H1 (cell line): ENCODE data around the gene RASSF4. TPM values are rescaled to one million over a fixed set of nuclear protein-coding genes. Genes with fewer than 3 reads are reported as not detected.
A peak's percentile ranks its signal among the peaks of the same experiment; 100 is the strongest.

Source experiments
- CTCF ChIA-PET: fragments of 300-600 bp; sonication (Branson Sonifier 250); formaldehyde crosslinking; loops from one replicate; lab custom pipeline; 2021; ENCODE audit not compliant: partially characterized antibody; lab: Charles Lee
- POLR2A ChIA-PET: fragments of 300-600 bp; sonication (Branson Sonifier 250); formaldehyde crosslinking; loops from one replicate; lab custom pipeline; 2021; ENCODE audit warnings: inconsistent platforms; ENCODE audit not compliant: partially characterized antibody; lab: Charles Lee
- DNase-seq, 2 experiments: peaks; one replicate each; pipeline versions ENCODE4 v3.0.0 to v3.0.0-alpha.2; 2010 to 2022; ENCODE audit warnings: low spot score in 2 of 2, low read depth in 1 of 2, mixed read lengths in 1 of 2
- FAIRE-seq: peaks from 2 replicates; lab custom pipeline; 2011; peaks lifted over from hg19 to GRCh38; lab: Jason Lieb, UNC
- H2AFZ ChIP-seq: 2 replicates; pipeline ENCODE4 v1.8.1; 2012; ENCODE audit warnings: low read length, inconsistent platforms
- H2AK5ac ChIP-seq: 2 replicates; pipeline ENCODE4 v1.6.1; 2013; ENCODE audit warnings: low read depth, low read length
- H2BK120ac ChIP-seq: replicated peaks from 2 replicates; pipeline ENCODE3; 2013; ENCODE audit warnings: low read depth, low read length, inconsistent platforms
- H2BK12ac ChIP-seq: 2 replicates; pipeline ENCODE4 v1.6.1; 2013; ENCODE audit warnings: low read depth, low read length
- H2BK15ac ChIP-seq: 2 replicates; pipeline ENCODE4 v1.6.1; 2013; ENCODE audit warnings: low read length
- H2BK20ac ChIP-seq: 2 replicates; pipeline ENCODE4 v1.6.1; 2013; ENCODE audit warnings: low read length
- H2BK5ac ChIP-seq: 2 replicates; pipeline ENCODE4 v1.6.1; 2013; ENCODE audit warnings: low read depth, low read length
- H3K14ac ChIP-seq: 2 replicates; pipeline ENCODE4 v1.6.1; 2013; ENCODE audit warnings: inconsistent platforms; ENCODE audit not compliant: insufficient read length
- H3K18ac ChIP-seq: 2 replicates; pipeline ENCODE4 v1.6.1; 2013; ENCODE audit warnings: low read length; ENCODE audit errors: extremely low read depth
- H3K23ac ChIP-seq: 2 replicates; pipeline ENCODE4 v1.6.1; 2013; ENCODE audit warnings: inconsistent platforms; ENCODE audit not compliant: insufficient read length
- H3K23me2 ChIP-seq: 2 replicates; pipeline ENCODE4 v1.6.1; 2013; ENCODE audit warnings: low read depth, low read length
- H3K27ac ChIP-seq: 2 replicates; pipeline ENCODE4 v1.6.1; 2011; ENCODE audit warnings: low read depth, low read length, inconsistent platforms
- H3K27me3 ChIP-seq, 4 experiments: replicated peaks in 1 of 4; 1 replicate in 1 of 4; 2 replicates in 3 of 4; pipeline versions ENCODE4 v1.6.1 to v1.8.1; 2011 to 2013; ENCODE audit warnings: low read length in 3 of 4, mild to moderate bottlenecking in 3 of 4, inconsistent platforms in 2 of 4, mixed read lengths in 2 of 4, moderate library complexity in 1 of 4; ENCODE audit not compliant: control insufficient read depth in 3 of 4, insufficient read depth in 3 of 4; ENCODE audit errors: extremely low read depth in 1 of 4
- H3K36me3 ChIP-seq, 4 experiments: 2 replicates each; pipeline versions ENCODE4 v1.6.1 to v1.8.1; 2011 to 2013; ENCODE audit warnings: mild to moderate bottlenecking in 4 of 4, low read length in 3 of 4, moderate library complexity in 2 of 4, control low read depth in 1 of 4, inconsistent platforms in 1 of 4; ENCODE audit not compliant: insufficient read depth in 4 of 4, control insufficient read depth in 2 of 4
- H3K4ac ChIP-seq: replicated peaks from 2 replicates; pipeline ENCODE3; 2013; ENCODE audit warnings: low read length, low read depth, mixed read lengths, inconsistent platforms; ENCODE audit not compliant: insufficient read length
- H3K4me1 ChIP-seq, 4 experiments: replicated peaks in 1 of 4; 1 replicate in 1 of 4; 2 replicates in 3 of 4; pipeline versions ENCODE4 v1.6.1 to v1.8.1; 2011 to 2013; ENCODE audit warnings: low read length in 3 of 4, inconsistent platforms in 2 of 4, mixed read lengths in 1 of 4; ENCODE audit not compliant: insufficient read depth in 4 of 4, control insufficient read depth in 3 of 4
- H3K4me2 ChIP-seq, 2 experiments: 2 replicates each; pipeline versions ENCODE4 v1.6.1 to v1.8.1; 2011 to 2013; ENCODE audit warnings: low read depth in 2 of 2, low read length in 2 of 2, control low read depth in 1 of 2, inconsistent platforms in 1 of 2, mild to moderate bottlenecking in 1 of 2; ENCODE audit not compliant: insufficient read depth in 1 of 2
- H3K4me3 ChIP-seq, 4 experiments: fragments of 200-600, 300-600 bp in 1 of 4; sonication (generic), shearing (Covaris generic), sonication (Bioruptor Twin) in 1 of 4; 2 replicates each; pipeline versions ENCODE4 v1.5.1 to v1.8.1; 2011 to 2016; ENCODE audit warnings: low read length in 4 of 4, low read depth in 3 of 4, control low read depth in 2 of 4, inconsistent platforms in 2 of 4, mild to moderate bottlenecking in 2 of 4, mixed read lengths in 1 of 4, moderate library complexity in 1 of 4; ENCODE audit not compliant: insufficient read depth in 2 of 4; ENCODE audit errors: extremely low read depth in 1 of 4
- H3K56ac ChIP-seq: replicated peaks from 2 replicates; pipeline ENCODE3; 2013; ENCODE audit warnings: low read depth, mild to moderate bottlenecking, mixed read lengths, low read length, inconsistent platforms; ENCODE audit not compliant: insufficient read length
- H3K79me1 ChIP-seq: 2 replicates; pipeline ENCODE4 v1.6.1; 2013; ENCODE audit warnings: low read depth, low read length, control low read depth
- H3K79me2 ChIP-seq, 2 experiments: 2 replicates each; pipeline versions ENCODE4 v1.6.1 to v1.8.1; 2012 to 2013; ENCODE audit warnings: low read length in 2 of 2, mild to moderate bottlenecking in 2 of 2, inconsistent platforms in 1 of 2; ENCODE audit not compliant: insufficient read depth in 2 of 2, control insufficient read depth in 1 of 2
- H3K9ac ChIP-seq, 4 experiments: replicated peaks in 1 of 4; 1 replicate in 1 of 4; 2 replicates in 3 of 4; pipeline versions ENCODE4 v1.6.1 to v1.8.1; 2011 to 2013; ENCODE audit warnings: low read depth in 3 of 4, low read length in 3 of 4, control low read depth in 2 of 4, mild to moderate bottlenecking in 2 of 4, moderate library complexity in 2 of 4, inconsistent platforms in 1 of 4; ENCODE audit errors: extremely low read depth in 1 of 4
- H3K9me3 ChIP-seq, 2 experiments: 2 replicates each; pipeline versions ENCODE4 v1.6.1 to v1.8.1; 2012 to 2013; ENCODE audit warnings: mild to moderate bottlenecking in 2 of 2, moderate library complexity in 2 of 2, control low read depth in 1 of 2, inconsistent platforms in 1 of 2, low read depth in 1 of 2, low read length in 1 of 2, mixed read lengths in 1 of 2; ENCODE audit not compliant: insufficient read depth in 2 of 2
- H4K20me1 ChIP-seq, 2 experiments: replicated peaks in 1 of 2; 2 replicates each; pipeline versions ENCODE3 to v1.8.1; 2011 to 2013; ENCODE audit warnings: inconsistent platforms in 2 of 2, low read length in 2 of 2, mild to moderate bottlenecking in 1 of 2; ENCODE audit not compliant: insufficient read depth in 2 of 2, control insufficient read depth in 1 of 2
- H4K5ac ChIP-seq: 2 replicates; pipeline ENCODE4 v1.6.1; 2013; ENCODE audit warnings: low read length, low read depth, mixed read lengths, inconsistent platforms; ENCODE audit not compliant: insufficient read length
- H4K8ac ChIP-seq: 2 replicates; pipeline ENCODE4 v1.8.0; 2013; ENCODE audit warnings: mild to moderate bottlenecking, moderate library complexity, low read length, inconsistent platforms; ENCODE audit not compliant: insufficient read depth; ENCODE audit errors: extremely low read depth
- H4K91ac ChIP-seq: replicated peaks from 2 replicates; pipeline ENCODE3; 2013; ENCODE audit warnings: low read length, mixed read lengths, inconsistent platforms; ENCODE audit not compliant: insufficient read length
- BCL11A ChIP-seq, 2 experiments: IDR thresholded peaks; one replicate each; pipeline ENCODE4 v1.6.1; 2011; ENCODE audit warnings: low read depth in 2 of 2, low read length in 2 of 2, mild to moderate bottlenecking in 2 of 2
- CEBPB ChIP-seq: IDR thresholded peaks from 2 replicates; pipeline ENCODE4 v1.6.1; 2012; ENCODE audit warnings: low read depth, low read length
- CREB1 ChIP-seq: IDR thresholded peaks from 2 replicates; pipeline ENCODE4 v1.6.1; 2012; ENCODE audit warnings: inconsistent platforms
- KDM4A ChIP-seq: IDR thresholded peaks from one replicate; pipeline ENCODE4 v1.7.1; 2012; ENCODE audit warnings: low read depth, mild to moderate bottlenecking, moderate library complexity, low read length, inconsistent platforms; ENCODE audit not compliant: severe bottlenecking
- NRF1 ChIP-seq: IDR thresholded peaks from 2 replicates; pipeline ENCODE4 v1.6.1; 2011; ENCODE audit warnings: mild to moderate bottlenecking, low read depth, low read length, improper control_type of control experiment
- RNF2 ChIP-seq: fragments of 200-900, 300-1000 bp; sonication (generic); IDR thresholded peaks from 2 replicates; pipeline ENCODE4 v1.7.1; 2016; ENCODE audit warnings: borderline replicate concordance, low read depth, mild to moderate bottlenecking, antibody characterized with exemption, low read length; ENCODE audit not compliant: poor library complexity, severe bottlenecking; ENCODE audit errors: missing control alignments
- SIRT6 ChIP-seq: IDR thresholded peaks from one replicate; pipeline ENCODE4 v1.7.1; 2012; ENCODE audit warnings: low read length, inconsistent platforms
- SIX5 ChIP-seq: IDR thresholded peaks from 2 replicates; pipeline ENCODE4 v1.6.1; 2011; ENCODE audit warnings: mild to moderate bottlenecking, low read depth, low read length
- SP2 ChIP-seq: IDR thresholded peaks from 2 replicates; pipeline ENCODE4 v1.6.1; 2012; ENCODE audit warnings: mild to moderate bottlenecking, low read length, inconsistent platforms
- SUZ12 ChIP-seq: fragments of 200-600 bp; sonication (generic); IDR thresholded peaks from 2 replicates; pipeline ENCODE4 v1.6.1; 2012; ENCODE audit warnings: mild to moderate bottlenecking, inconsistent platforms, low read length, moderate library complexity, mixed read lengths
- TBP ChIP-seq: IDR thresholded peaks from 2 replicates; pipeline ENCODE4 v1.6.1; 2011; ENCODE audit warnings: low read depth, low read length, improper control_type of control experiment
- YY1 ChIP-seq: IDR thresholded peaks from 2 replicates; pipeline ENCODE4 v1.6.1; 2011; ENCODE audit warnings: low read depth, mild to moderate bottlenecking, low read length
- WGBS, 2 experiments: shearing (Covaris generic) in 1 of 2; methylation state at CpG; one replicate each; pipeline versions ENCODE4 v1.1.6 to v1.1.7; 2013 to 2015; ENCODE audit warnings: low lambda C conversion rate in 2 of 2, mixed read lengths in 2 of 2, inconsistent platforms in 1 of 2, low coverage in 1 of 2, missing lambda C conversion rate in 1 of 2; ENCODE audit not compliant: insufficient replicate concordance in 2 of 2, insufficient coverage in 1 of 2, insufficient read length in 1 of 2; ENCODE audit errors: extremely low coverage in 1 of 2, missing lambda C conversion rate in 1 of 2; 5-methylcytosine and 5-hydroxymethylcytosine counted together
- polyA plus RNA-seq, 7 experiments: library from polyadenylated mRNA; depleted of rRNA in 3 of 7; stranded (reverse) in 5 of 7; unstranded in 2 of 7; fragments of >200 nt in 5 of 7; fragments of 200-250 nt in 2 of 7; gene quantifications; 1 replicate in 5 of 7; 2 replicates in 1 of 7; 4 replicates in 1 of 7; pipeline versions ENCODE4 v1.2.1 to v1.2.3, GENCODE V29; 2011 to 2013; ENCODE audit warnings: missing spikeins in 2 of 7, mixed read lengths in 2 of 7
- total RNA-seq: library from RNA; stranded (reverse); fragmentation: NEBNext Ultra II Directional; extraction: Animal tissue kit (Norgen Biotek cat#: 25700); gene quantifications from 2 replicates; pipeline ENCODE4 v1.2.1, GENCODE V29; 2021

Gene RASSF4
- total and polyA plus RNA-seq, 2 of the 8 experiments (the other 6 are each of a cell fraction or from before 2014, with no cell fraction given): 14.3 to 14.5 TPM

DNA sequence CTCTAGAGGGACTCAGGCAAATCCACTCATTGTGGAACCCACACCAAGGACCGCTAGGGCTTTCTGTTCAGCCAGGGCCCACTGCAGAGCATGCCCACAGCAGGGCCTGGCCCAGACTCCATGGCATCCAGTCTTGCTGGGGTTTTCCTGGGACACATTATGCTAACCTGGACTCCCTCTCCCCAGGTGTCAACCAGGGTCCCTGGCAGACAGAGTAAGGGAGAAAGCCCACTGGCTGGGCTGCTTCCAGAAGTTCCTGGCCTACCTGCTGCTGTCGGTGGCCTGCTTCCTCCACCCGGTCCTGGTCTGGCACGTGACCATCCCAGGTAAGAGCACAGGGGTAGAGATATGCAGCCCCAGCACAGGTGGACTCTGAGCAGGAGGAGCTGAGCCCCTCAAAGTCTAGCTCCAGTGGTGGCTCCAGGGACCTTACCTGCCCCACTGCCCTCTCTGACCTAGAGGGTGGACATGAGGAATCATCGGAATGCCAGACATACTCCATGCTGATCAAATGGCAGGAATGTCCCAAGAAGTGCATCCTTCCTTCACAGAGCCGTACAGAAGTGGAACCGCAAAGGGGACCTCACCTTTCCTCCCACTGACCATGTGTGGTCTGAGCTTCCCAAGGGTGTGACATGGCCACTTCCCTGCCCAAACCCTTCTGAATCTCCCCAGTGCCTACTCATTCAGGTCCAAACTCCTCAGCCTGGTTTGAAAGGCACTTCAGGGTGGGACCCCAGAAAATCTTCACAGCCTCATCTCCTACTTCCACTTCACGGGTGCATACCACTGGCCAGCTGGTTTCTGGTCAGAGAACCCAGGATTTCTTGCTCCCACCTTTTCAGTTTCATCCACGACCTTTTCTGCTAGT, 25.9 kb upstream of the RASSF4 start:
- DNase-seq: peak in 1 of 2 experiments; percentile 17
- no peak overlapping the region for H4K8ac ChIP-seq
- 0 out of 2 replicates have a peak overlapping the region, but pooled peaks have one; percentile 48 for H3K18ac ChIP-seq
- peaks cover 0 to 5% (median under 1%) of the 10 kb centered on the region in 4 experiments; a peak in 2 of 7 replicates for H3K4me1 ChIP-seq
- ChIA-PET POLR2A (interaction anchor here (0.7 to 3.7 kb wide), 17 partner anchors 14 to 74 kb away, joined by 3 to 11 read pairs (median 3); partner anchors contain the start of genes DEPP1 and ZNF22), CTCF (interaction anchor here (0.9 to 10.3 kb wide), 27 partner anchors 8 to 367 kb away, joined by 3 to 119 read pairs (median 5); partner anchors contain the start of genes DEPP1 and ZNF22)
- no peak overlapping the region for H4K91ac ChIP-seq
- no peak overlapping the region for H3K4me3 ChIP-seq
- H2BK12ac ChIP-seq: peak overlapping the region; percentile 84; the same call in 1 of the 2 replicates
- H3K4me2 ChIP-seq: no peak overlapping the region
- H2BK20ac ChIP-seq: no peak overlapping the region
- peak overlapping the region; percentile 59; the same call in 1 of the 2 replicates for H2AK5ac ChIP-seq
- no peaks in the 10 kb centered on the region for H3K79me2 ChIP-seq
- no peaks in the 10 kb centered on the region for H3K79me1 ChIP-seq
- no peak for FAIRE-seq
- no peak overlapping the region for H3K9ac ChIP-seq
- no peak overlapping the region for H3K23ac ChIP-seq
- H3K23me2 ChIP-seq: peaks cover under 1% of the 10 kb centered on the region; the same call in 1 of the 2 replicates
- no peak overlapping the region for H2AFZ ChIP-seq
- no peaks in the 10 kb centered on the region for H3K36me3 ChIP-seq
- no peak overlapping the region for H4K5ac ChIP-seq
- H3K27ac ChIP-seq: no peak overlapping the region
- no peak overlapping the region for H2BK120ac ChIP-seq
- peak overlapping the region; percentile 75 for H2BK15ac ChIP-seq
- no peaks in the 10 kb centered on the region for H4K20me1 ChIP-seq
- peak overlapping the region; percentile 45; the same call in 1 of the 2 replicates for H2BK5ac ChIP-seq
- H3K14ac ChIP-seq: no peak overlapping the region
- no peaks in the 10 kb centered on the region; a peak in 1 of 7 replicates for H3K27me3 ChIP-seq
- H3K9me3 ChIP-seq: no peaks in the 10 kb centered on the region
- no peak overlapping the region for H3K56ac ChIP-seq
- WGBS, 2 experiments: 82% methylated on average over 9 of the region's 9 CpGs; no CpG with 5 or more reads in 1 of the 2 experiments
- no peak overlapping the region for H3K4ac ChIP-seq
- TF ChIP-seq KDM4A: no peak
- TF ChIP-seq RNF2: no peak
- no peak for TF ChIP-seq SUZ12
- TF ChIP-seq SIX5: no peak
- no peak for TF ChIP-seq SP2
- TF ChIP-seq CREB1: no peak
- no peak for TF ChIP-seq SIRT6
- no peak for TF ChIP-seq BCL11A (IDR thresholded peaks at IDR 0.05; ENCODE audit: low read depth in 2 of 2, low read length in 2 of 2)
- no peak for TF ChIP-seq TBP
- TF ChIP-seq YY1: no peak
- TF ChIP-seq CEBPB: no peak
- no peak for TF ChIP-seq NRF1
